M059J (cell line): ENCODE data around the gene ACTR3C. TPM values are rescaled to one million over a fixed set of nuclear protein-coding genes. Genes with fewer than 3 reads are reported as not detected.
"Not testable (repeated sequence)": the region's sequence is repeated elsewhere in the genome, so short reads cannot be mapped to it uniquely, and the experiment has no call there.

Experiments
- DNase-seq: peaks from one replicate; pipeline ENCODE4 v3.0.0-alpha.2; 2012; ENCODE audit warnings: low read depth
- total RNA-seq: library from RNA; depleted of rRNA; stranded (reverse); fragments of >200 nt; shearing (Covaris generic); gene quantifications from 2 replicates; pipeline ENCODE4 v1.2.3, GENCODE V29; 2014; rRNA removed

ACTR3C gene
- total RNA-seq, 1 experiment from 2014 or later: not detected

GRCh38 chr7:150202894-150203293, 120.5 kb downstream of the ACTR3C start:
- DNase-seq: not testable (repeated sequence)

Other genes with a start within 250 kb of the ACTR3C start
- gene LRRC61, start 190 bp downstream of the ACTR3C start, total RNA-seq: 0.47 TPM in 1 of 2 replicates, not detected in the other
- 1.1 and 1.7 TPM in 2 replicates for gene RARRES2, start 18.1 kb upstream of the ACTR3C start, total RNA-seq
- 103 and 155 TPM in 2 replicates for gene REPIN1, start 45.3 kb upstream of the ACTR3C start, total RNA-seq
- gene ZNF775, start 55.8 kb upstream of the ACTR3C start, total RNA-seq: 2.5 and 5.3 TPM in 2 replicates
- gene GIMAP8, start 127.1 kb upstream of the ACTR3C start, total RNA-seq: not detected in 2 replicates
- gene GIMAP7, start 191.3 kb upstream of the ACTR3C start, total RNA-seq: not detected in 2 replicates
- not detected in 2 replicates for gene GIMAP4, start 243.8 kb upstream of the ACTR3C start, total RNA-seq